Measurements from ENCODE around the gene PRR23B.

Gene PRR23B

GRCh38 chr3:138971766-138972320 is 48.9 kb downstream of the PRR23B start:
- no peak for TF ChIP-seq POLR2A (IDR thresholded peaks at IDR 0.05; ENCODE audit: low read depth, low read length)
- TF ChIP-seq POLR2AphosphoS5 (IDR thresholded peaks at IDR 0.05; ENCODE audit: low read depth, low read length), result no peak
- no peak for TF ChIP-seq TAF1 (IDR thresholded peaks at IDR 0.05; ENCODE audit: borderline replicate concordance, low read depth, low read length)
- no peak for FAIRE-seq
- no peak for DNase-seq (ENCODE audit: insufficient read length)
